HepG2 (cell line): ENCODE measurements around the gene NFE2L1. TPM values are rescaled to one million over a fixed set of nuclear protein-coding genes. Genes with fewer than 3 reads are reported as not detected.

Source experiments
- ARID2 ChIP-seq: sonication (generic); formaldehyde crosslinking; IDR thresholded peaks from 2 replicates; pipeline ENCODE4 v1.8.1; 2022; ENCODE audit warnings: mild to moderate bottlenecking, missing genetic modification reagents, borderline replicate concordance
- CREB3 ChIP-seq: sonication (generic); formaldehyde crosslinking; IDR thresholded peaks from 2 replicates; pipeline ENCODE4 v1.5.0; 2020; ENCODE audit warnings: missing genetic modification reagents
- ELF1 ChIP-seq: sonication (generic); formaldehyde crosslinking; IDR thresholded peaks from 2 replicates; pipeline ENCODE4 v1.4.0; 2020; ENCODE audit warnings: missing genetic modification reagents
- FOXO4 ChIP-seq: sonication (generic); formaldehyde crosslinking; conservative IDR thresholded peaks from 2 replicates; pipeline ENCODE4 v1.8.1; 2023; ENCODE audit warnings: missing genetic modification reagents
- GABPB1 ChIP-seq: IDR thresholded peaks from 2 replicates; pipeline ENCODE4 v1.6.1; 2016; ENCODE audit warnings: mild to moderate bottlenecking, missing genetic modification reagents, moderate library complexity, missing compliant biosample characterization
- JUND ChIP-seq: sonication (generic); formaldehyde crosslinking; IDR thresholded peaks from 2 replicates; pipeline ENCODE4 v1.8.0; 2022; ENCODE audit warnings: mild to moderate bottlenecking, missing genetic modification reagents
- KLF15 ChIP-seq: sonication (generic); formaldehyde crosslinking; IDR thresholded peaks from 2 replicates; pipeline ENCODE4 v1.8.1; 2023; ENCODE audit warnings: borderline replicate concordance, mild to moderate bottlenecking, inconsistent platforms, missing genetic modification reagents, mixed read lengths
- POGZ ChIP-seq: sonication (generic); formaldehyde crosslinking; IDR thresholded peaks from 2 replicates; pipeline ENCODE4 v1.4.0; 2020; ENCODE audit warnings: mild to moderate bottlenecking, missing genetic modification reagents
- SP4 ChIP-seq: sonication (generic); formaldehyde crosslinking; IDR thresholded peaks from 2 replicates; pipeline ENCODE4 v1.8.1; 2023; ENCODE audit warnings: mild to moderate bottlenecking, missing genetic modification reagents
- SRSF4 ChIP-seq: fragments of 200-400 bp; formaldehyde crosslinking; IDR thresholded peaks from one replicate; pipeline ENCODE4 v1.6.1; 2018; ENCODE audit warnings: mild to moderate bottlenecking, low read depth, low read length, moderate library complexity; ENCODE audit not compliant: poor library complexity, severe bottlenecking
- TOE1 ChIP-seq: sonication (generic); formaldehyde crosslinking; IDR thresholded peaks from 2 replicates; pipeline ENCODE4 v1.4.0; 2020; ENCODE audit warnings: mild to moderate bottlenecking, missing genetic modification reagents
- UBTF ChIP-seq: sonication (generic); formaldehyde crosslinking; IDR thresholded peaks from 2 replicates; pipeline ENCODE4 v1.4.0; 2020; ENCODE audit warnings: mild to moderate bottlenecking, missing genetic modification reagents
- ZC3H4 ChIP-seq: sonication (generic); formaldehyde crosslinking; IDR thresholded peaks from 2 replicates; pipeline ENCODE4 v1.4.0; 2020; ENCODE audit warnings: missing genetic modification reagents, borderline replicate concordance
- ZNF224 ChIP-seq: sonication (generic); formaldehyde crosslinking; IDR thresholded peaks from 2 replicates; pipeline ENCODE4 v1.5.0; 2020; ENCODE audit warnings: mild to moderate bottlenecking, missing genetic modification reagents
- ZNF234 ChIP-seq: sonication (generic); formaldehyde crosslinking; conservative IDR thresholded peaks from 2 replicates; pipeline ENCODE4 v1.5.1; 2020; ENCODE audit warnings: mild to moderate bottlenecking, missing genetic modification reagents
- ZNF235 ChIP-seq: sonication (generic); formaldehyde crosslinking; IDR thresholded peaks from 2 replicates; pipeline ENCODE4 v1.8.1; 2023; ENCODE audit warnings: mild to moderate bottlenecking, missing genetic modification reagents, borderline replicate concordance
- ZNF263 ChIP-seq: sonication (generic); formaldehyde crosslinking; IDR thresholded peaks from 2 replicates; pipeline ENCODE4 v1.4.0; 2020; ENCODE audit warnings: missing genetic modification reagents
- ZNF513 ChIP-seq: sonication (generic); formaldehyde crosslinking; conservative IDR thresholded peaks from 2 replicates; pipeline ENCODE4 v1.5.0; 2020; ENCODE audit warnings: missing genetic modification reagents
- ZNF546 ChIP-seq: sonication (generic); formaldehyde crosslinking; conservative IDR thresholded peaks from 2 replicates; pipeline ENCODE4 v1.8.1; 2023; ENCODE audit warnings: mild to moderate bottlenecking, missing genetic modification reagents
- ZNF569 ChIP-seq: sonication (generic); formaldehyde crosslinking; IDR thresholded peaks from 2 replicates; pipeline ENCODE4 v1.5.0; 2020; ENCODE audit warnings: mild to moderate bottlenecking, missing genetic modification reagents, moderate library complexity, borderline replicate concordance
- ZSCAN5A ChIP-seq: sonication (generic); formaldehyde crosslinking; IDR thresholded peaks from 2 replicates; pipeline ENCODE4 v1.8.0; 2022; ENCODE audit warnings: mild to moderate bottlenecking, missing genetic modification reagents, borderline replicate concordance
- polyA plus RNA-seq, 8 experiments: library from polyadenylated mRNA; depleted of rRNA in 3 of 8; stranded (reverse) in 7 of 8; unstranded in 1 of 8; fragments of >200 nt; fragmentation: Illumina TruSeq in 4 of 8; extraction: Trizol in 4 of 8; gene quantifications; 2 replicates each; pipeline versions ENCODE4 v1.2.1 to v1.2.3, GENCODE V29; 2011 to 2016; ENCODE audit warnings: low read depth in 4 of 8, missing spikeins in 1 of 8, mixed read lengths in 1 of 8; ENCODE audit not compliant: insufficient read depth in 1 of 8
- total RNA-seq, 5 experiments: library from RNA; depleted of rRNA; stranded (reverse); fragments of >200 nt; fragmentation: Illumina TruSeq; extraction: Trizol; gene quantifications; 2 replicates each; pipeline ENCODE4 v1.2.3, GENCODE V29; 2016; ENCODE audit warnings: low read depth in 1 of 5

Gene NFE2L1
- total and polyA plus RNA-seq, 2 of the 13 experiments (the other 11 are each of a cell fraction or from before 2014, with no cell fraction given) = 67.0 to 234 TPM

- TF ChIP-seq ZNF234 (CRISPR knock-in tag) (no peak), KLF15 (CRISPR knock-in tag) (no peak), JUND (CRISPR knock-in tag) (no peak), ELF1 (CRISPR knock-in tag) (0 out of 2 replicates have a peak, but pooled peaks have one; percentile 14), ZNF546 (CRISPR knock-in tag) (0 out of 2 replicates have a peak, but pooled peaks have one; percentile 20), ZNF235 (CRISPR knock-in tag) (no peak), TOE1 (CRISPR knock-in tag) (no peak), FOXO4 (CRISPR knock-in tag) (no peak), SP4 (peak; percentile 94), ARID2 (CRISPR knock-in tag) (no peak), ZNF569 (CRISPR knock-in tag) (no peak), ZC3H4 (CRISPR knock-in tag) (no peak), SRSF4 (no peak), ZNF513 (0 out of 2 replicates have a peak, but pooled peaks have one; percentile 35), ZNF224 (no peak; the same call in 1 of the 2 replicates), GABPB1 (CRISPR knock-in tag) (peak; percentile 71), ZNF263 (peak; percentile 47; the same call in 1 of the 2 replicates), CREB3 (no peak), UBTF (CRISPR knock-in tag) (peak; percentile 28; the same call in 1 of the 2 replicates), POGZ (peak; percentile 35; the same call in 1 of the 2 replicates), ZSCAN5A (CRISPR knock-in tag) (no peak)
These were observed 22.9 kb upstream of the NFE2L1 start (continued) for GRCh38 chr17:48025040-48025903.
